ENCODE results near the gene PRM1. TPM values are rescaled to one million over a fixed set of nuclear protein-coding genes. Genes with fewer than 3 reads are reported as not detected.

The PRM1 gene
- total RNA-seq, 2 experiments from 2014 or later = not detected

- CTCF ChIA-PET = interaction anchor here (0.8 to 7.2 kb wide), 45 partner anchors 9 to 487 kb away, joined by 3 to 257 read pairs (median 7); partner anchors contain the start of gene TXNDC11
- H3K4me3 Mint-ChIP-seq = peak overlapping the region; percentile 99
- H3K27me3 Mint-ChIP-seq = peaks cover 6% of the 10 kb centered on the region
- H3K36me3 Mint-ChIP-seq = peaks cover 46% of the 10 kb centered on the region
- H3K9me3 Mint-ChIP-seq (ENCODE audit: low read depth) = no peaks in the 10 kb centered on the region
- peak overlapping the region; percentile 91 for H3K27ac Mint-ChIP-seq
- peaks cover 47% of the 10 kb centered on the region for H3K4me1 Mint-ChIP-seq
- peak; percentile 6 for ATAC-seq
- peak; percentile 72 for DNase-seq
These were observed 26.0 kb downstream of the PRM1 start for GRCh38 chr16:11254913-11255736.

- Mint-ChIP-seq H3K4me1 (peaks cover 50% of the 10 kb centered on the region), H3K36me3 (peaks cover 50% of the 10 kb centered on the region), H3K4me3 (peak overlapping the region; percentile 99), H3K27ac (peak overlapping the region; percentile 91), H3K9me3 (ENCODE audit: low read depth) (no peaks in the 10 kb centered on the region), H3K27me3 (no peaks in the 10 kb centered on the region)
- no peak for ATAC-seq
- DNase-seq = no peak
- CTCF ChIA-PET = interaction anchor here (0.6 to 7.2 kb wide), 26 partner anchors 8 to 488 kb away, joined by 3 to 257 read pairs (median 10); partner anchors contain the start of gene TXNDC11
These were observed 26.9 kb downstream of the PRM1 start for GRCh38 chr16:11253995-11254912.

GRCh38 chr16:11253009-11253994 lies 27.8 kb downstream of the PRM1 start:
- Mint-ChIP-seq H3K9me3 (ENCODE audit: low read depth) (no peaks in the 10 kb centered on the region), H3K4me3 (peak overlapping the region; percentile 99), H3K36me3 (peaks cover 55% of the 10 kb centered on the region), H3K27me3 (no peaks in the 10 kb centered on the region), H3K27ac (peak overlapping the region; percentile 91), H3K4me1 (peaks cover 46% of the 10 kb centered on the region)
- DNase-seq = peak; percentile 85
- ATAC-seq = peak; percentile 3
- CTCF ChIA-PET = interaction anchor here (0.6 to 6.7 kb wide), 22 partner anchors 7 to 289 kb away, joined by 3 to 257 read pairs (median 8); no protein-coding TSS in a partner anchor

- CTCF ChIA-PET = interaction anchor here (0.7 to 2.2 kb wide), 20 partner anchors 11 to 289 kb away, joined by 3 to 15 read pairs (median 6); no protein-coding TSS in a partner anchor
- peak; percentile 71 for DNase-seq
- H3K4me3 Mint-ChIP-seq = peak overlapping the region; percentile 99
- no peaks in the 10 kb centered on the region for H3K9me3 Mint-ChIP-seq (ENCODE audit: low read depth)
- H3K36me3 Mint-ChIP-seq = peaks cover 61% of the 10 kb centered on the region
- peaks cover 48% of the 10 kb centered on the region for H3K4me1 Mint-ChIP-seq
- H3K27ac Mint-ChIP-seq = peak overlapping the region; percentile 91
- no peak for ATAC-seq
- H3K27me3 Mint-ChIP-seq = no peaks in the 10 kb centered on the region
These were observed 28.6 kb downstream of the PRM1 start for GRCh38 chr16:11252482-11252931.

GRCh38 chr16:11251525-11252481 lies 29.3 kb downstream of the PRM1 start:
- CTCF ChIA-PET = interaction anchor here (0.7 to 2.2 kb wide), 23 partner anchors 11 to 288 kb away, joined by 3 to 15 read pairs (median 6); no protein-coding TSS in a partner anchor
- H3K27me3 Mint-ChIP-seq = no peaks in the 10 kb centered on the region
- ATAC-seq (peak; percentile 5), DNase-seq (peak; percentile 90)
- no peaks in the 10 kb centered on the region for H3K9me3 Mint-ChIP-seq (ENCODE audit: low read depth)
- H3K4me1 Mint-ChIP-seq = peaks cover 47% of the 10 kb centered on the region
- H3K36me3 Mint-ChIP-seq = peaks cover 62% of the 10 kb centered on the region
- peak overlapping the region; percentile 99 for H3K4me3 Mint-ChIP-seq
- H3K27ac Mint-ChIP-seq = peak overlapping the region; percentile 91

GRCh38 chr16:11250786-11251524 lies 30.2 kb downstream of the PRM1 start:
- peaks cover 54% of the 10 kb centered on the region for H3K4me1 Mint-ChIP-seq

GRCh38 chr16:11250091-11250785 lies 30.9 kb downstream of the PRM1 start:
- H3K27ac Mint-ChIP-seq = peak overlapping the region; percentile 67
- no peak overlapping the region for H3K4me3 Mint-ChIP-seq
- peak; percentile 64 for DNase-seq
- H3K4me1 Mint-ChIP-seq = peaks cover 61% of the 10 kb centered on the region
- H3K9me3 Mint-ChIP-seq (ENCODE audit: low read depth) = no peaks in the 10 kb centered on the region
- H3K36me3 Mint-ChIP-seq = peaks cover 58% of the 10 kb centered on the region
- CTCF ChIA-PET = no interaction called here
- no peak for ATAC-seq
- no peaks in the 10 kb centered on the region for H3K27me3 Mint-ChIP-seq

More at GRCh38 chr16:11250786-11251524, 30.2 kb downstream of the PRM1 start:
- CTCF ChIA-PET = interaction anchor here (0.9 to 2.2 kb wide), 14 partner anchors 10 to 287 kb away, joined by 3 to 15 read pairs (median 6); no protein-coding TSS in a partner anchor
- Mint-ChIP-seq H3K4me3 (peak overlapping the region; percentile 99), H3K27me3 (no peaks in the 10 kb centered on the region), H3K36me3 (peaks cover 60% of the 10 kb centered on the region), H3K27ac (peak overlapping the region; percentile 91), H3K9me3 (ENCODE audit: low read depth) (no peaks in the 10 kb centered on the region)
- DNase-seq (no peak), ATAC-seq (no peak)

GRCh38 chr16:11249233-11250061 lies 31.7 kb downstream of the PRM1 start:
- no peak for ATAC-seq

GRCh38 chr16:11248133-11248532 lies 33.0 kb downstream of the PRM1 start:
- no peaks in the 10 kb centered on the region for H3K27me3 Mint-ChIP-seq
- peaks cover 40% of the 10 kb centered on the region for H3K36me3 Mint-ChIP-seq
- DNase-seq = no peak
- no peak for ATAC-seq
- H3K27ac Mint-ChIP-seq = peak overlapping the region; percentile 47
- no peak overlapping the region for H3K4me3 Mint-ChIP-seq
- peaks cover 65% of the 10 kb centered on the region for H3K4me1 Mint-ChIP-seq
- CTCF ChIA-PET = interaction anchor here (1.2 to 1.5 kb wide), 3 partner anchors 15 to 277 kb away, joined by 3 to 6 read pairs (median 6); no protein-coding TSS in a partner anchor
- no peaks in the 10 kb centered on the region for H3K9me3 Mint-ChIP-seq (ENCODE audit: low read depth)

More at GRCh38 chr16:11249233-11250061, 31.7 kb downstream of the PRM1 start:
- no peaks in the 10 kb centered on the region for H3K9me3 Mint-ChIP-seq (ENCODE audit: low read depth)
- no peaks in the 10 kb centered on the region for H3K27me3 Mint-ChIP-seq
- no peak overlapping the region for H3K4me3 Mint-ChIP-seq
- H3K27ac Mint-ChIP-seq = peak overlapping the region; percentile 75
- peaks cover 65% of the 10 kb centered on the region for H3K4me1 Mint-ChIP-seq
- CTCF ChIA-PET = no interaction called here
- peak; percentile 56 for DNase-seq
- H3K36me3 Mint-ChIP-seq = peaks cover 53% of the 10 kb centered on the region

Data from activated CD8-positive, alpha-beta memory T cell treated with anti-CD3 and anti-CD28 coated beads, Interleukin-2, amount 10 ng/mL, durations not matched to agents 7 days and 5 days (primary cell).